Measurements from ENCODE around the gene LRRC7.
"Not testable (repeated sequence)": the region's sequence is repeated elsewhere in the genome, so short reads cannot be mapped to it uniquely, and the experiment has no call there.

Gene LRRC7

DNA sequence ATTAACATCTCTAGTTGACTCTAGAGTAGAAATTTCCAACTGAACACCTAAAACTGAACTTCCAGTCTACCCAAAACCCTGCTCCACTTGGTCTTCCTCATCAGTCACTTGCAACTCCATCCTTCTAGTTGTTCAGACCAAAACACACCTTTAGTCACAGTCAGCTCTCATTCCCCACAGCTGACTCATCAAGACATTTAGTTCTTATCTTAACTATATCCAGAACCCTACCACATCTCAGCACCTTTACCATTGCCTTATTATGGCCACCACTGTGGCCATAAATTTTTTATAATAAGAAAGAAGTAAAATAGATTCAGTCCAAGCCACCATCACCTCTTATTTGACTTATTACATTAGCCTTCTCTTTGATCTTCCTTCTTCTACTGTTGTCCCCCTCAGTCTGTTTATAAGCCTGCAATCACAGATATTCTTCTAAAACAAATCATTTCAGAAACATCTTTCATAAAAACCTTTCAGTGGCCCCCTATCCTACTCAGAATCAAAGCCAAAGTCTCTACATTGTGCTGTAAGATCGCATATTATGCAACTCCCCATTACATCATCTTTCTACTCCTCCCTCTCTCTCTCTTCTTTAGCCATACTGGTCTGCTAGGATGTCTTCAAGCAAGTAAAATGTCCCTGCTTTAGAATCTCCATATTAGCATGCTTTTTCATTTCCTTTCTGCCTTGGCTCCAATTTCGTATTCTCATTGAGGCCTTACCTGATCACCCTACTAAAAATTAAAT lies 361.8 kb downstream of the LRRC7 start:
- no peak overlapping the region for H3K27ac Mint-ChIP-seq (ENCODE audit: low read depth)
- no peak for ATAC-seq (replicated peaks; ENCODE audit: extremely low read depth, poor library complexity, severe bottlenecking)
- H3K9me3 Mint-ChIP-seq: peaks cover 35% of the 10 kb centered on the region
- H3K36me3 Mint-ChIP-seq (ENCODE audit: insufficient read depth): no peaks in the 10 kb centered on the region
- H3K4me3 Mint-ChIP-seq: no peak overlapping the region
- H3K4me1 Mint-ChIP-seq: no peaks in the 10 kb centered on the region
- DNase-seq (ENCODE audit: low spot score in 2 of 2): no peak
- H3K27me3 Mint-ChIP-seq: no peaks in the 10 kb centered on the region

DNA sequence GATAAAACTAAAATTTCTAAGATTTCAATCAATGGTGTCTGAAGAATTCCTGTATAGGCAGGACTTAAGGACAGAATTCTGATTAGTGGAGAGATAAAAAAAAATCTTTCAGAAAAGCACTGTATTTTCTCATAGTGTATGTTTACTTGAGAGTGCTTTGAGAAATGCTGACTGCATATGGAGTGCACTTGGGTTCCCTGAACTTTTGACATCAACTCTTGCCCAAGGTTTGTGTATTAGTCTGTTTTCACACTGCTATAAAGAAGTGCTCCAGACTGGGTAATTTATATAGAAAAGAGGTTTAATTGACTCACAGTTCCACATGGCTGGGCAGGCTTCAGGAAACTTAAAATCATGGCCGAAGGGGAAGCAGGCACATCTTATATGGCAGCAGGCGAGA lies 362.7 kb downstream of the LRRC7 start:
- DNase-seq (ENCODE audit: low spot score in 2 of 2): no peak
- H3K27ac Mint-ChIP-seq (ENCODE audit: low read depth): no peak overlapping the region
- no peaks in the 10 kb centered on the region for H3K27me3 Mint-ChIP-seq
- peaks cover 35% of the 10 kb centered on the region for H3K9me3 Mint-ChIP-seq
- no peak for ATAC-seq (replicated peaks; ENCODE audit: extremely low read depth, poor library complexity, severe bottlenecking)
- H3K4me1 Mint-ChIP-seq: no peaks in the 10 kb centered on the region
- H3K4me3 Mint-ChIP-seq: no peak overlapping the region
- H3K36me3 Mint-ChIP-seq (ENCODE audit: insufficient read depth): no peaks in the 10 kb centered on the region

DNA sequence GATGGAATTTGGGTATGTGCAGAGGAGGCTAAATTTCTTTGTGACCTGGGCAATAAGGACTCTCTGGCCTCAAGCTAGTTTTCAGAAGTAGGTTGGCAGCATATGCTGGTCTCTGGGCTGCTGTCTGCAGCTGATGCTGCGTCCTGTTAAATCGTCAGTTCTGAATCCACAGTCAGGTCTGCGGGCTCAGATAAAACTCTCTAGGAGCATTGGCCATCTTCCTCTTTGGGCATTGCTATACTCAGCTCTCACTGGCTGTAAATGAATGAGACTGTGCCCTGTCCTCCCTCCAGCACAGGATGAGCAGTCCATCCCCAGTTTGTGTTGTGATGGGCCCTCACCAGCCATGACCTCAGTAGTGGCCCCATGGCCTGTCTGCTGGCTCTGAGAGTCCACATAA lies 365.0 kb downstream of the LRRC7 start:
- Mint-ChIP-seq H3K27ac (ENCODE audit: low read depth) (no peak overlapping the region), H3K4me1 (no peaks in the 10 kb centered on the region), H3K9me3 (peaks cover 25% of the 10 kb centered on the region), H3K4me3 (no peak overlapping the region), H3K27me3 (no peaks in the 10 kb centered on the region), H3K36me3 (ENCODE audit: insufficient read depth) (no peaks in the 10 kb centered on the region)
- ATAC-seq (replicated peaks; ENCODE audit: extremely low read depth, poor library complexity, severe bottlenecking) (no peak), DNase-seq (ENCODE audit: low spot score in 2 of 2) (no peak)

DNA sequence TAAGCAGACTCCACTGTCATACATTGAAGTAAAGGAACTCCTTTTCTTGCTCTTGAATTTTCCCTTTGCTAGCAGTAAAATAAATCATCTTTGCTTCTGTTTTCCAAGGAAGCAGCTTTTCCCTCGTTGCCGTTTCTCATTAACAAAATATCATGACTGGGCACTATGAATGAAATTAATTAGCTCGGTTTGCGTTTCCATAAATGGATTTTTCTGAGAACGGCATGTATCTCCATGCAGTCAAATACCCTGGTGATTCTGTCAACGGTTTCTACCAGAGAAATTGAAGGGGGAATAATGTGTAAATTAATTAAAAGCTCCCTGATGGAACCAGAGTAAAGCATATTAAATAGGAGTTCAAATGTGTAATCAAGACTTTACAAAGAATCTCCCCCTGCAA lies 372.5 kb downstream of the LRRC7 start:
- Mint-ChIP-seq H3K4me1 (no peaks in the 10 kb centered on the region), H3K9me3 (peaks cover 17% of the 10 kb centered on the region), H3K27ac (ENCODE audit: low read depth) (no peak overlapping the region), H3K4me3 (no peak overlapping the region), H3K27me3 (no peaks in the 10 kb centered on the region), H3K36me3 (ENCODE audit: insufficient read depth) (no peaks in the 10 kb centered on the region)
- no peak for DNase-seq (ENCODE audit: low spot score in 2 of 2)
- ATAC-seq (replicated peaks; ENCODE audit: extremely low read depth, poor library complexity, severe bottlenecking): no peak

DNA sequence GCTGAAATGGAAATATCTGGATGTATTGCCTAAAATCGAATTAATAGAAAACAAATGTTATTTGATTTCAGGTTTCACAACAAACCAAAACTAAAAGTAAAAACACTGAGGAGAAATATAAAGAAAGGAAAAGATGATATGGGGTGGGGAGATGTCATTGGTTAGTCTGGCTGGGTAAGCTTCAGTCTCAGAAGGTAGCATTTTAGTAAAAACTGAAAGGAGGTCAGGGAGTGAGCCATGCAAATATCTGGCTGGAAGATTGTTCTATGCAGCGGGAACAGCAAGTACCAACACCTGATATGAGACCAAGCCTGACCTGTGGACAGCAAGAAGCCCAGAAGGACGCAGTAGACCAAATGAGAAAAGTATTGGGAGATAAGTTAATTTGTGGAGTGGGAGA lies 373.1 kb downstream of the LRRC7 start:
- ATAC-seq (replicated peaks; ENCODE audit: extremely low read depth, poor library complexity, severe bottlenecking) (no peak), DNase-seq (ENCODE audit: low spot score in 2 of 2) (no peak)
- no peaks in the 10 kb centered on the region for H3K36me3 Mint-ChIP-seq (ENCODE audit: insufficient read depth)
- no peaks in the 10 kb centered on the region for H3K27me3 Mint-ChIP-seq
- H3K4me3 Mint-ChIP-seq: no peak overlapping the region
- H3K27ac Mint-ChIP-seq (ENCODE audit: low read depth): no peak overlapping the region
- no peaks in the 10 kb centered on the region for H3K4me1 Mint-ChIP-seq
- peaks cover 20% of the 10 kb centered on the region for H3K9me3 Mint-ChIP-seq

DNA sequence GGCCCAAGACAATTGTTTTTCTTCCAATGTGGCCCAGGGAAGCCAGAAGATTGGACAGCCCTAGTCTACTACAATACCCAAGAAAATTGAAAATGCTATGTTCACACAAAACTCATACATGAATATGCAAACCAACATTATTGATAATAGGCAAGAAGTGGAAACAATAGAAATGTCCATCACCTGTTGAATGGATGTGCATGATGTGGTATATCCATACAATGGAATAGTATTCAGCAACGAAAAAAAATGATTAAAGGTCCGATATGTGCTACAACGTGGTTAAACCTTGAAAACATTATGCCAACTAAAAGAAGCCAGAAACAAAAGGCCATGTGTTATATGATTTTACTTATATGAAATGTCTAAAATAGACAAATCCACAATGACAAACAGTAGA lies 375.3 kb downstream of the LRRC7 start:
- Mint-ChIP-seq H3K27me3 (no peaks in the 10 kb centered on the region), H3K27ac (ENCODE audit: low read depth) (no peak overlapping the region), H3K9me3 (peaks cover 25% of the 10 kb centered on the region), H3K4me3 (no peak overlapping the region), H3K36me3 (ENCODE audit: insufficient read depth) (no peaks in the 10 kb centered on the region), H3K4me1 (no peaks in the 10 kb centered on the region)
- DNase-seq (ENCODE audit: low spot score in 2 of 2) (no peak), ATAC-seq (replicated peaks; ENCODE audit: extremely low read depth, poor library complexity, severe bottlenecking) (no peak)

DNA sequence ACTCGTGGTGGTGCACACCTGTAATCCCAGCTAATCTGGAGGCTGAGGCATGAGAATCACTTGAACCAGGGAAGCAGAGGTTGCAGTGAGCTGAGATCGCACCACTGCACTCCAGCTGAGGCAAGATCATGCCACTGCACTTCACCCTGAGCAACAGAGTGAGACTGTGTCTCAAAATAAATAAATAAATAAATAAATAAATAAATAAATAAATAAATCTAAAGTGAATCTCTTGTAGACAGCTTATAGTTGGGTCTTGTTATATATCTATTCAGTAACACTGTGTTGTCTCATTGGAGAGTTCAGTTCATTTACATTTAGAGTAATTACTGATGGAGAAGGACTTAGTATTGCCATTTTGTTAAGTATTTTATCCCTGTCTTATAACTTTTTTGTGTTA lies 379.2 kb downstream of the LRRC7 start:
- no peak for DNase-seq (ENCODE audit: low spot score in 2 of 2)
- Mint-ChIP-seq H3K36me3 (ENCODE audit: insufficient read depth) (no peaks in the 10 kb centered on the region), H3K9me3 (peaks cover 30% of the 10 kb centered on the region), H3K4me1 (no peaks in the 10 kb centered on the region), H3K4me3 (no peak overlapping the region), H3K27ac (ENCODE audit: low read depth) (no peak overlapping the region), H3K27me3 (no peaks in the 10 kb centered on the region)
- no peak for ATAC-seq (replicated peaks; ENCODE audit: extremely low read depth, poor library complexity, severe bottlenecking)

DNA sequence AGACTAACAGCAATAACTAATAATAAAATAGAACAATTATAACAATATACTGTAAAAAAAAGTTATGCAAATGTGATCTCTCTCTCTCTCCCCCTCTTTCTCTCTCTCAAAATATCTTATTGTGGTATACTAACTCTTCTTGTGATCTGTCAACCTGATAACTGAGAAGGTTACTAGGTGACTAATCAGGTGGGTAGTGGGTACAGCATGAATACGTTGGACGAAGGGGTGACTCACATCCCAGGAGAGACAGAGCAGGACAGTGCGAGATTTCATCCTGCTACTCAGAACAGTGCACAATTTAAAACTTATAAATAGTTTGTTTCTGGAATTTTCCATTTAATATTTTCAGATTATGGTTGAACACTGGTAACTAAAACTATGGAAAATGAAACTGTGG lies 380.1 kb downstream of the LRRC7 start:
- Mint-ChIP-seq H3K4me1 (no peaks in the 10 kb centered on the region), H3K27ac (ENCODE audit: low read depth) (no peak overlapping the region), H3K36me3 (ENCODE audit: insufficient read depth) (no peaks in the 10 kb centered on the region), H3K27me3 (no peaks in the 10 kb centered on the region), H3K9me3 (peaks cover 30% of the 10 kb centered on the region), H3K4me3 (no peak overlapping the region)
- no peak for ATAC-seq (replicated peaks; ENCODE audit: extremely low read depth, poor library complexity, severe bottlenecking)
- DNase-seq (ENCODE audit: low spot score in 2 of 2): no peak

DNA sequence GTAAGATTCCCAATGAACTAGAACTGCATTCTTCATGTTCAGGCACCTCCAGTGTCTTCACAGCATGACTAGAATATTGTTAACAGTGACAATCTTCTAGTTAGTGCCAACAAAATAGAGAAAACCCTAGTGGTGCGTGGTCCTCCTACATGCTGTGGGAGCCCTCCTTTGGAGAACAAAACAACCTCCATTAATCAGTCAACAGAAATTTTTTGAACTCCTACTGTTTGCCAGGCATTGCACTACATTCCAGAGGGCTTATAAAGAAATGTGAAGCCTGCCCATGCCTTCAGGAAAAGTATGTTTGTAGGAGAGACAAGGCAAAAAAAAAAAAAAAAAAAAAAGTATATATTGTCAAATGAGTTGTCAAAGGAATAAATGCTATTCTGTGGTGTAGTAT lies 385.0 kb downstream of the LRRC7 start:
- no peaks in the 10 kb centered on the region for H3K27me3 Mint-ChIP-seq
- H3K27ac Mint-ChIP-seq (ENCODE audit: low read depth): no peak overlapping the region
- DNase-seq (ENCODE audit: low spot score in 2 of 2): no peak
- no peaks in the 10 kb centered on the region for H3K4me1 Mint-ChIP-seq
- peaks cover 31% of the 10 kb centered on the region for H3K9me3 Mint-ChIP-seq
- no peaks in the 10 kb centered on the region for H3K36me3 Mint-ChIP-seq (ENCODE audit: insufficient read depth)
- no peak for ATAC-seq (replicated peaks; ENCODE audit: extremely low read depth, poor library complexity, severe bottlenecking)
- H3K4me3 Mint-ChIP-seq: no peak overlapping the region

DNA sequence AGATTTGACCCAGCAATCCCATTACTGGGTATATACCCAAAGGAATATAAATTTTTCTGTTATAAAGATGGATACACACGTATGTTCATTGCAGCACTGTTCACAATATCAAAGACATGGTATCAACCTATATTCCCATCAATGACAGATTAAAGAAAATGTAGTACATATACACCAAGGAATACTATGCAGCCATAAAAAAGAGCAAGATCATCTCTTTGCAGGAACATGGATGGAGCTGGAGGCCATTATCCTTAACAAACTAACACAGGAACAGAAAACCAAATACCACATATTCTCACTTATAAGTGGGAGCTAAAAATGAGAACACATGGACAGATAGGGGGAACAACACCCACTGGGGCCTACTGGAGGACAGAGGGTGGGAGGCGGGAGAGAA lies 394.7 kb downstream of the LRRC7 start:
- ATAC-seq (replicated peaks; ENCODE audit: extremely low read depth, poor library complexity, severe bottlenecking); H3K36me3 Mint-ChIP-seq (ENCODE audit: insufficient read depth); H3K4me3 Mint-ChIP-seq; DNase-seq (ENCODE audit: low spot score in 2 of 2); H3K27ac Mint-ChIP-seq (ENCODE audit: low read depth); H3K27me3 Mint-ChIP-seq; H3K4me1 Mint-ChIP-seq: not testable (repeated sequence)
- peaks cover 29% of the 10 kb centered on the region for H3K9me3 Mint-ChIP-seq

DNA sequence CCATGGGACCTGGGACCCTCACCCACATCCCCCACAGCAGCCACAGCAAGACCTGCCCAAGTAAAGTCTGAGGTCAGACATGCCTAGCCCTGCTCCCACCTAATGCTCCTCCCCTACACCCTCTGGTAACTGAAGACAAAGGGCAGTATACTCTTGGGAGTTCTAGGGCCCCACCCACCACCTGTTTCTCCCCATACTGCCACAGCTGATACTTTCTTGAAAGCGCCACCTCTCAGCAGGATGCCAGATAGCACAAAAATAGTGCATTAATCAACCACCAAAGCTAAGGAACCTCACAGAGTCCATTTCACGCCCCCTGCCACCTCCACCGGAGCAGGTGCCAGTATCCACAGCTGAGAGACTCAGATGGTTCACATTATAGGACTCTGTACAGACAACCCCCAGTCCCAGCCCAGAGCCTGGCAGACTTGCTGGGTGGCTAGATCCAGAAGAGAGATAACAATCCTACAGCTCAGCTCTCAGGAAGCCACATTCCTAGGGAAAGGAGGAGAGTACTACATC lies 399.6 kb downstream of the LRRC7 start:
- Mint-ChIP-seq H3K36me3 (ENCODE audit: insufficient read depth) (no peaks in the 10 kb centered on the region), H3K4me3 (no peak overlapping the region), H3K9me3 (peaks cover 27% of the 10 kb centered on the region)

DNA sequence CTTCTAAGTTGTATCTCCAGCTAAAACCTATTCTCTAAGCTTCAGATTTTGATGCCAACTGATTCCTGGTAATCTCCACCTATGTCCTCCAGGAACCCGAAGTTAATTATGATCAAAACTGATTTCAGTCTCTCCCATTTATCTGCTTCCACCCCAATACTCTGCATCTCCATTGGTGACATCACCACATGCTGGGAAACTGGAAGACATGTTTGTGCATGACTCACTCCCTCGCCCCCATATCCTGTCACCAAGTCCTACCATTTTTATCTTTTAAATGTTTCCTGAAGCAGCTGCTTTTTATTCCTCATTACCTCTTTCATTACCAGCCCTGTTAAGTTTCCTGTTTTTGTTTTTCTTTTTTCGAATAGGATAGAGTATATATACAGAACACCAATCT lies 409.2 kb downstream of the LRRC7 start:
- DNase-seq (ENCODE audit: low spot score in 2 of 2): no peak
- Mint-ChIP-seq H3K9me3 (peaks cover 16% of the 10 kb centered on the region), H3K4me1 (no peaks in the 10 kb centered on the region), H3K4me3 (no peak overlapping the region), H3K36me3 (ENCODE audit: insufficient read depth) (no peaks in the 10 kb centered on the region), H3K27ac (ENCODE audit: low read depth) (no peak overlapping the region), H3K27me3 (no peaks in the 10 kb centered on the region)
- no peak for ATAC-seq (replicated peaks; ENCODE audit: extremely low read depth, poor library complexity, severe bottlenecking)

More for the DNA sequence above, 399.6 kb downstream of the LRRC7 start:
- no peak for DNase-seq (ENCODE audit: low spot score in 2 of 2)
- ATAC-seq (replicated peaks; ENCODE audit: extremely low read depth, poor library complexity, severe bottlenecking): no peak
- Mint-ChIP-seq H3K4me1 (no peaks in the 10 kb centered on the region), H3K27ac (ENCODE audit: low read depth) (no peak overlapping the region), H3K27me3 (no peaks in the 10 kb centered on the region)

DNA sequence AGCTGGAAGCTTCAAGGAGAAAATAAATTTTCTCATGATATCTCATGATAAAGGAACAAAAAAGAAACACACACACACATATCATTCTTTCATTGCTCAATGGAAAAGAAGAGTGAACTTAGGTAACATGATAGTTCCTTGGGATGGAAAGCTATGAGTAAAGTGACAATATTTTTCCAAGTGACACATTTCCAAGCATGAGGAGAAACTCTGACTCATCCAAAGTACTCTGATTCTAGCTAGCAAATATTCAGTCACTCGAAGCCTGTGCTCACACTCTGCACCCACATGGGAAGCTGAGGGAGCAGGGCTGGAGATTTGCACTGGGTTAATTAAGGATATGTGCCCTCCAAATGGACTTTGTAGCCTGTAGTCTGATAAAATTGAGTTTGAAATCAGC lies 415.3 kb downstream of the LRRC7 start:
- DNase-seq (ENCODE audit: low spot score in 2 of 2) (no peak), ATAC-seq (replicated peaks; ENCODE audit: extremely low read depth, poor library complexity, severe bottlenecking) (no peak)
- no peaks in the 10 kb centered on the region for H3K27me3 Mint-ChIP-seq
- no peaks in the 10 kb centered on the region for H3K4me1 Mint-ChIP-seq
- peaks cover 7% of the 10 kb centered on the region for H3K9me3 Mint-ChIP-seq
- H3K36me3 Mint-ChIP-seq (ENCODE audit: insufficient read depth): no peaks in the 10 kb centered on the region
- no peak overlapping the region for H3K27ac Mint-ChIP-seq (ENCODE audit: low read depth)
- H3K4me3 Mint-ChIP-seq: no peak overlapping the region
